GM19043 (cell line): ENCODE measurements around the gene CCDC85A.
A peak's percentile ranks its signal among the peaks of the same experiment; 100 is the strongest.
"Not testable (repeated sequence)": the region's sequence is repeated elsewhere in the genome, so short reads cannot be mapped to it uniquely, and the experiment has no call there.

ENCODE experiments used
- ATAC-seq: cut with Tn5 transposase; IDR thresholded peaks from one replicate; pipeline ENCODE4 v1.9.1; 2021; ENCODE audit warnings: low read depth; ENCODE audit not compliant: unreplicated experiment

Gene CCDC85A

DNA sequence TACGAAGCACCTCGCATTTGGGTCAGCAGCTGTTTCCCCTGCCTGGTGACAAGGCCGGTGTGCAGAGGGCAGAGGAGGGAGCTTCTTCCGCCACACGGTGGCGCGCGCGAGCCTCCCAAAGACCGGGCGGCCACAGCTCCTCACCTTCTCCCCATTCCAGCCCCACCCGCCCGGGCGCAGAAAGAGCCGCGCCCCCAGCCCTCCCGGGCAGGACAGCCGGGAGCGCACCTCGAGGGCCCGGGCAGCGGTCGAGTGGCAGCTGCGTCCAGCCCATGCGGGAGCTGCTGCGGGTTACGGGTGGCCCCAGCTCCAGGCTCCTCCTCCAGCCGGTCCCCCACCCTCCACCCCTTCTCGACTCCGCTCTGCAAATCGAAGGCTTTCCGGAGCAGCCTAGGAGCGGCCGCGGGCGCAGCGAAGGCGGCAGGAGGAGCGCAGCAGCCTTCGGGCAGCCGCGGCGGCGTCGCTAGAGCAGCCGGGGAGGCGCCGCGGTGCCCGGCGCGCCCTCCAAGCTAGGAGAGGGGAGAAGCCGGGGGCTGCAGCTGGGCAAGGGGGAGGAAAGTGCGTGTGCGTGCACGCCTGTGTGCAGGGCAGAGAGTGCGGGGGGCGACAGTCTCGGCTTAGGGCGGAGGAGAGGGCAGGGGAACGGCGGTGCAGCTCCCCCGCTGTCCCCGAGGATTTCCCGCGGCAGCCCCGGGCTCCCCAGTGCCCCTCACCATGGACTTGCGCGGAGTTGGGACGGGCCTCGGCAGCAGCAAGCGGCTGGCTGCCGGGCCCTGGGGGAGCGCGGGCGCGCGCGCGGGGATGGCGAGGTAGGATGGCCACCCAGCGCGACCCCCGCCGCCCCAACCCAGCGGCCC is at the start of gene CCDC85A:
TSS of gene CCDC85A (plus strand) at position 348 of the 857 bp plus-strand sequence. CDS start 635 bp downstream, outside the sequence.
- peak; percentile 91 for ATAC-seq

GRCh38 chr2:56134861-56135260 is 48.9 kb upstream of the CCDC85A start:
- ATAC-seq: no peak

DNA sequence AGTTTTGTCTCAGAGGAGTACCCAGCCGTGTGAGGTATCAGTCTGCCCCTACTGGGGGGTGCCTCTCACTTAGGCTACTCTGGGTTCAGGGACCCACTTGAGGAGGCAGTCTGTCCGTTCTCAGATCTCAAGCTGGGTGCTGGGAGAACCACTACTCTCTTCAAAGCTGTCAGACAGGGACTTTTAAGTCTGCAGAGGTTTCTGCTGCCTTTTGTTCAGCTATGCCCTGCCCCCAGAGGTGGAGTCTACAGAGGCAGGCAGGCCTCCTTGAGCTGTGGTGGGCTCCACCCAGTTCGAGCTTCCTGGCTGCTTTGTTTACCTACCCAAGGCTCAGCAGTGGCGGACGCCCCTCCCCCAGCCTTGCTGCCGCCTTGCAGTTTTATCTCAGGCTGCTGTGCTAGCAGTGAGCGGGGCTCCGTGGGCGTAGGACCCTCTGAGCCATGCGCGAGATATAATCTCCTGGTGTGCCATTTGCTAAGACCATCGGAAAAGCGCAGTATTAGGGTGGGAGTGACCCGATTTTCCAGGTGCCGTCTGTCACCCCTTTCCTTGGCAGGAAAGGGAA is 41.2 kb upstream of the CCDC85A start:
- ATAC-seq: not testable (repeated sequence)

GRCh38 chr2:56147907-56148306 is 35.9 kb upstream of the CCDC85A start:
- ATAC-seq: no peak

DNA sequence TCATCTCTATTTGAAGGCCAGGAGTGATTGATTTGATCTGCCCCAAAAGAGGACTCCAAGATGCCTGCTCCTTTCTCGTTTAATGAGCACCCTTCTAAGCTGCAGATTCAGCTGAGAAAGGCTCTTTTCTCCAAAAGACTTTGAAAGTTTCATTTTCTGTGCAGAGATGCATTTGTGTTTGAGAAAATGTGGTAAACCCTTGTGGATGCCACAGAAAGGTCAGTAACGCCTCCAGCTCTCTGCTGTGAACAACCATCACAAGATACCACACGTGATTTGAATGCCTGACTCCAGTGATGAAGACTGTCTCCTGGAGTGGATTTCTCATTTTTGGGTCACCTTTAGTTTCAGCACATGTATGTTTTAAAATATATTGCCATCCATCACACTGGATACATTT is 35.0 kb upstream of the CCDC85A start:
- no peak for ATAC-seq

DNA sequence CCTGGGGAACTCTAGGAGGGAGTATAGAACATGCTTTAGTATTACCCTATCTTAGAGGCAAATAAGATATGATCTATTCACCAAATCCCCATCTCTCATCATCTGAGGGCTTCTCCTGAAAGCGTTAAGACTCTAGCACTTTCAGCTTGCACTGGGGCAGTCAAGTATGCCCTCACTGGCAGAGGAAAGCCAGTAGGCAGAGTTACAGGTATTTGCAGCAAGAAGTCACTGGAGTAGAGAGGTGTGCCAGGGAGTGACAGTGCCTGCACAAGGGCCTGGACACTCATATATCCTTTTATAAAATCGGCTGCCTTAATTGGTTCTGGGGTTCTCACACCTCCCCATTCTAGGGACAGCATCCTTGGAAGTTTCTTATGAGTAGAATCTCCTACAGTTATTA is 31.9 kb upstream of the CCDC85A start:
- ATAC-seq: no peak

DNA sequence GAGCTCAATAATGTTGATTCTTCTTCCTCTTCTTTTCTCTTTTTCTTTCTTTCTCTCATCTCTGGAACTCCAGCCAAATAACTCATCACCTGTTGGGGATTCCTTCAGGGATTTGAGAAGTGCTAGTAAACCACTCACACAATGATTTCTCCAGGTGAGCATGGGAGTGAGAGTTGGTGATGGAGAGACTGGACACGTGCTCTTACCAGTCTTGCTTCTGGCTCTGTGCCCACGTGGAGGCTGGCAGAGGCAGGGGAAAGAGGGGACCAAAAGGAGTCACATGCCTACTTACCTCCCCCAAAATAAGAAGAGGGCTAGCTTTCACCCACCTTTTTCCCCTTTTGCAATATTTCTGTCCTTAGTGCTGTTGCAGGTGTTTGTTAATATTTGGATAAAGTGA is 28.6 kb upstream of the CCDC85A start:
- no peak for ATAC-seq

DNA sequence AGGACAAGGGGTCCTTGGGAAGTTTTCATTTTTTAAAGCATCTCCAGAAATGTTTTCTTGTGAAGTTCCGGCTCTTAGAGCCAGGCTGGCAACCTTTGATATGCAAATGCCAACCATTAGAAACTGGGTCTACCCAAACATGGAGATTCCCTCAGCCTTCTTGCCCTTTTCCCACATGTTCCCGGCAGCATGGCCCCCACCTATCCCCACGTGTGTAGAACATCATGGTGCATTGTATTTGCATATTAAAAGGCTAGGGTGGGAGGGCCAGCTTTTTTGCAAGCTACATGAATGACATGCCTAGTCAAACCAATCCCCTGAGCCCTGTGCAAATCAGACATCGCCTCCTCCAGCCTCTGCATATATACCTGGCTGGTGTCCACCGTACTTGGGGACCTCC is 23.9 kb upstream of the CCDC85A start:
- ATAC-seq: not testable (repeated sequence)

DNA sequence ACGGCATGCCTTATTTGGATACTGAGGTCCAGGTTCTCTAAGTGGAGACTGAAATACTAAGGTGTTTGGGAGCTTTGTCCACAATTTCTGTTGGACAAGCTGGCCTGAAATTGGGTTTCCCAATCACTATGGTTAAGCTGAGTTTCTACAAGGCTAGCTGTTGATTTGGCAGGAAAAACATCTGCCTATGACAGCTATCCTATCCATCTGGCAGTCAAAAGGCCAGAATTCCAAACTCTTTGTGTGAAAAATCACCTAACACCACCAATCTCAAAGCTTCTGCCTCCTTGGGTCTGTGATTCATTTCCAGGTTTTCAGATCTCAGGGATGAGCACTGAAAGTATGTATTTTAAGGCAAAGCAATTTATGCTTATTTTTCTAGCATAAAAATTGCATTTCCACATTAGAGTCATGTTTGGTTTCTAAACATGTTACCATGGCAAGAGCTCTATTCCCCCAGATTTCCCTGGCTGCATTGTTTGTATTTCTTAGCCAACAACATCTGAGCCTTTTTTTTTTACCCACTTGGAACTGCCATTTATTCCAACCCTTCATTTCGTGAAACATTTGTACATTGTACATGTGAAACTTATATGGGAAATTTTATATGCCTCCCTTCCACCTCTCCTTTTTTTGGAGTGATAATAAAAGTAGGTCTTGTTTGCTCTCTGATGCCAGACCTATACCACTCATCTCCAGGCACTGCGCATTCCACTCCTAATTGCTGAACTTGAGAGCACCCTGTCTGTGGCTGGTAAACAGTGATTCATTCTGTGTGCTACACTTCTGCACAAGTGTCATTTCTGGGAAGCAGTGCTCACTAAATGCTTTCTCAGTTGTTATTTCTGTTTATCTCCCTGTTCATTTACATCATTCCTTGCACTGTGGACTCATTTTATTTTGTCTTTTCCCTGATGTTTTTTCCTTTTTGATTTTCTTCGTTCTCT is 15.9 kb upstream of the CCDC85A start:
- no peak for ATAC-seq

DNA sequence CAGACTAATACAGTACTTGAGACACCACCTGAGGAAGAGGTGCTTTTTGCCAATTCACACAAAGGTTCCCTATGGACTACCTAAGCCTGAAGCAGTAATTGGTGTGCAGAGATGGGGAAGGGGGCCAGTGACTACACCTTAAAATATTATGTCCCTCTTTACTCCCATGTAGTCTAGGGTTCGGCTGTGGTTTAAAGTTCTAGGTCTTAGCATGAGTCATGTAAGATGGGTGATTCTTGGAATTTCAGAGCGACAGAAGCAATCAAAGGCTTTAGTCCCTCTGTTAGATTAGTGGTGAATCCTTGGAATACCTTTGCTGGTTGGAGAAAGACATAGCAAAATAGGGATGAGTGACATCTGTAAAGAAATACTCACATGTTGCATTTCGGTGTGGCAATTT is 14.3 kb upstream of the CCDC85A start:
- ATAC-seq: no peak

GRCh38 chr2:56170504-56170903 is 13.3 kb upstream of the CCDC85A start:
- no peak for ATAC-seq

GRCh38 chr2:56170988-56171387 is 12.8 kb upstream of the CCDC85A start:
- ATAC-seq: no peak

DNA sequence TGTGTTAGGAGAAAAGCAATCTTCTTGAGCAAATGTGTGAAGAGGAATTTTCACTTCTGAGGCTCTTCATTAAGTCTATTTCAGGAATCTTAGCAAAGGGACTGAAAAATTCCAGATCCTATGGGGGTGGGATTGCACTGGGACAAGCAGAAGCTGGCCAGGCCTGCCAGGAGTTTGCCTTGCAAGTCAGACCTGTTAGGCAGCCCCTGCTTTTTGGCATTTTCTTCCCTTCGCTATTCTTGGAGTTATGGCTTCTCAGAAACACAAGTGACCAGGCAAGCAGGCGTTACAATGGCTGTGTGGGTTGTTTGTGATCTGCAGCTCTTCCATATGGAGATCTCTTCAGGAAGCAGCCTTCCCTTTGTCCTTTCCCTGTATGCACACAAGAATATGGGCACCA is 8.0 kb upstream of the CCDC85A start:
- ATAC-seq: no peak

DNA sequence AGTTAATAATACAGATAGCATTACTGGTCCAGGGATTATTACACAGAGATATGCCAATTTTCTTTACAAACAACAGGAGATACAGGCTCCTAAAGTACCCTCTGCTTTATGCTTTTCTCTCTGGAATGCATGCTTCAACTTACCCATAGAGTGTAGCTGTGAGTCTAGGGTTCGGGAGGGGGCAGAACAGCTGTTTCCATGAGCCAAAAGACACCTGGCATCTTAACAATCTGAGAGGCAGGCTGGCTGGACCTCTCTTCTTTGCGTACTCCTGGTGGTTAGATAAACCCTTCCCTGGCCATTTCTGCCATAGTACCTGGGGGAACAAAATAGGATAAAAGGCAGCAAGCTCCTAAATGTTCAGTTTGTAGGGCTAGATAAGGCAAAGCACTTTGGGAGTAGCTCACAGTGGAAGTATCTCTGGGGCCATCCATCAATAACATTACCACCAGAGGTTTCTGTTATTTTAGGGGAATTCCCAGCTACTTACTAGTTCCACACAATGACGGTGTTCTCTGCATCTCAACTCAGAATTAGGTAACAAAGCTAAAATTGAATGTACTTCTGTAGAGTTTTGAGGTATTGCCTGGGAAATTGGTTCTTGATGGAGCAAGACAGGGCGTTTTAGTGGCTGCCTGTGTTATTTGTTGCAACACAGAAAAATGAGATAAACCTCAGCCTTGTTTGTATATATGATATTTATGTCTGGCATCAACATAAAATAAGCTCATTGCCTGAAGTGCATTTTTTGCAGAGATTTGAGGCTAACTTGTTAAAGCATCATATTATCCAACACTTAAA is 6.2 kb upstream of the CCDC85A start:
- ATAC-seq: no peak

GRCh38 chr2:56179931-56180330 is 3.9 kb upstream of the CCDC85A start:
- ATAC-seq: no peak

GRCh38 chr2:56182420-56182819 is 1.4 kb upstream of the CCDC85A start:
- no peak for ATAC-seq

GRCh38 chr2:56184500-56185011 is 766 bp downstream of the CCDC85A start:
- no peak for ATAC-seq

GRCh38 chr2:56185101-56185581 is 1.4 kb downstream of the CCDC85A start:
- no peak for ATAC-seq

- ATAC-seq: no peak
These were observed 1.8 kb downstream of the CCDC85A start for GRCh38 chr2:56185582-56186046.

DNA sequence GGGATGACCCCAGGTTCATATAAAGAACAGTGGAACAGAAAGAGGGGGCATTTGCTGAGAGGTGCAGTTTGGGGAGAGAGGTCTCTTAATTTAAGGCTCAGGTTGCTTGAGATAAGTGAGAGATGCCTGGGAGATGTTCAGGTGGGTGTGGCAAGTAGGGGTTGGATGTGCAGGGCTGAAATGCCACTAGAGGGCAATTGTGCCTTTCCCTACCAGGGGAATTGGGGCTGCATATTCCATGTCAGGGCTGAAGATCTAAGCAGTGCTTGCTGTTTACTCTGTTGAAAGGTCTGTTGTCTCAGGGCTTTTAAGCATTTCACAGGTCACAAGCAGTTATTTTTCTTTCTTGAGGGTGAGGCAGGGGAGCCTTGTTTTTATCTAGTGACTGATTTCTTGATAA is 7.8 kb downstream of the CCDC85A start:
- ATAC-seq: no peak
